ENCODE data around the gene BCL3. TPM values are rescaled to one million over a fixed set of nuclear protein-coding genes. Genes with fewer than 3 reads are reported as not detected.

Gene BCL3
- total and polyA plus RNA-seq, 2 of the 4 experiments (the other 2 are of a cell fraction) = 1.6 to 26.0 TPM

GRCh38 chr19:44749994-44750393 is 1.5 kb downstream of the BCL3 start:
- POLR2A ChIA-PET (ENCODE audit: unreplicated experiment) = no interaction called here
- no peak overlapping the region for H2BK20ac ChIP-seq (ENCODE audit: low read depth, low read length)
- peak overlapping the region; percentile 88 for H3K4ac ChIP-seq (ENCODE audit: low read depth, low read length)
- no peak for ATAC-seq (ENCODE audit: low read depth)
- dilution Hi-C loops (cut with HindIII; ENCODE audit: low sequenced_read_pairs, unreplicated experiment) (no loop called here), in situ Hi-C loops (cut with MboI; ENCODE audit: low sequenced_read_pairs) (no loop called here), intact Hi-C loops (cut with micrococcal nuclease) (no loop called here)
- peak overlapping the region; percentile 53 for H2AK9ac ChIP-seq (replicated peaks; ENCODE audit: low read depth, low read length, poor library complexity)
- no peak for DNase-seq
- H3K9ac ChIP-seq (ENCODE audit: low read depth, low read length) = peak overlapping the region; percentile 99
- peaks cover 17 to 51% of the 10 kb centered on the region in 2 experiments for H3K79me1 ChIP-seq (ENCODE audit: low read depth in 1 of 2, low read length in 2 of 2)
- H3K9me1 ChIP-seq (ENCODE audit: insufficient read depth, low read length) = peaks cover 13% of the 10 kb centered on the region
- no peaks in the 10 kb centered on the region for H3K27me3 ChIP-seq (ENCODE audit: control insufficient read depth, insufficient read depth, low read length)
- peak overlapping the region; percentile 17; the same call in 1 of the 2 replicates for H2BK120ac ChIP-seq (ENCODE audit: low read depth, low read length)
- 0 out of 2 replicates have a peak overlapping the region, but pooled peaks have one; percentile 6 for H3K56ac ChIP-seq (ENCODE audit: extremely low read depth, insufficient read depth, low read length)
- H4K91ac ChIP-seq (ENCODE audit: insufficient read depth, low read depth, low read length) = peak overlapping the region; percentile 82
- H2AK5ac ChIP-seq (ENCODE audit: low read depth, low read length) = peak overlapping the region; percentile 85
- H4K8ac ChIP-seq (ENCODE audit: low read depth in 2 of 2, low read length in 2 of 2) = peak overlapping the region; percentile 35 to 81; a peak in 2 of 4 replicates
- peak overlapping the region; percentile 91 for H2BK5ac ChIP-seq (ENCODE audit: low read depth, low read length, poor library complexity, severe bottlenecking)
- peak overlapping the region; percentile 92 for H3K4me3 ChIP-seq (ENCODE audit: insufficient read depth, low read depth, low read length)
- peak overlapping the region; percentile 11; the same call in 1 of the 2 replicates for H4K5ac ChIP-seq (ENCODE audit: low read depth, low read length)
- BruUV-seq (replicated peaks) = no TSS peak
- H4K20me1 ChIP-seq (ENCODE audit: insufficient read depth, low read length) = peaks cover 29% of the 10 kb centered on the region
- H3K9me3 ChIP-seq (ENCODE audit: control insufficient read depth, insufficient read depth, low read length) = no peaks in the 10 kb centered on the region
- H3K4me2 ChIP-seq (ENCODE audit: low read depth, low read length) = peak overlapping the region; percentile 83
- peak overlapping the region; percentile 96 for H3K27ac ChIP-seq (ENCODE audit: insufficient read depth, low read length)
- H3K23ac ChIP-seq (ENCODE audit: low read depth, low read length) = peak overlapping the region; percentile 82
- CTCF ChIA-PET = interaction anchor here (1.6 kb wide), 1 partner anchor 26 kb away, joined by 8 read pairs; no protein-coding TSS in a partner anchor
- peak overlapping the region; percentile 97 for H3K14ac ChIP-seq (replicated peaks; ENCODE audit: low read depth, low read length)
- 67% methylated on average over 1 of the region's 10 CpGs; no CpG with 5 or more reads in 1 of the 2 experiments for WGBS, 2 experiments (ENCODE audit: extremely low coverage in 2 of 2, insufficient read length in 1 of 2)
- H3K36me3 ChIP-seq (ENCODE audit: control insufficient read depth, insufficient read depth, low read length) = peaks cover 28% of the 10 kb centered on the region
- H2AFZ ChIP-seq (replicated peaks; ENCODE audit: low read length, poor library complexity) = no peak overlapping the region
- H3K4me1 ChIP-seq (ENCODE audit: control insufficient read depth, insufficient read depth, low read length) = peaks cover 34% of the 10 kb centered on the region
- TF ChIP-seq ELK1 (IDR thresholded peaks at IDR 0.05; ENCODE audit: borderline replicate concordance, low read depth, low read length) (no peak), RFX5 (IDR thresholded peaks at IDR 0.05; ENCODE audit: low read depth, low read length) (no peak), RCOR1 (IDR thresholded peaks at IDR 0.05; ENCODE audit: insufficient replicate concordance, low read length) (peak; percentile 72)
- 0 out of 3 replicates have a peak overlapping the region, but pooled peaks have one; percentile 22 for H2BK15ac ChIP-seq (ENCODE audit: low read depth, low read length)
- H3K18ac ChIP-seq (ENCODE audit: low read depth, low read length) = peak overlapping the region; percentile 40; the same call in 1 of the 2 replicates
